ENCODE data around the gene CD7.
A peak's percentile ranks its signal among the peaks of the same experiment; 100 is the strongest.

The CD7 gene

DNA sequence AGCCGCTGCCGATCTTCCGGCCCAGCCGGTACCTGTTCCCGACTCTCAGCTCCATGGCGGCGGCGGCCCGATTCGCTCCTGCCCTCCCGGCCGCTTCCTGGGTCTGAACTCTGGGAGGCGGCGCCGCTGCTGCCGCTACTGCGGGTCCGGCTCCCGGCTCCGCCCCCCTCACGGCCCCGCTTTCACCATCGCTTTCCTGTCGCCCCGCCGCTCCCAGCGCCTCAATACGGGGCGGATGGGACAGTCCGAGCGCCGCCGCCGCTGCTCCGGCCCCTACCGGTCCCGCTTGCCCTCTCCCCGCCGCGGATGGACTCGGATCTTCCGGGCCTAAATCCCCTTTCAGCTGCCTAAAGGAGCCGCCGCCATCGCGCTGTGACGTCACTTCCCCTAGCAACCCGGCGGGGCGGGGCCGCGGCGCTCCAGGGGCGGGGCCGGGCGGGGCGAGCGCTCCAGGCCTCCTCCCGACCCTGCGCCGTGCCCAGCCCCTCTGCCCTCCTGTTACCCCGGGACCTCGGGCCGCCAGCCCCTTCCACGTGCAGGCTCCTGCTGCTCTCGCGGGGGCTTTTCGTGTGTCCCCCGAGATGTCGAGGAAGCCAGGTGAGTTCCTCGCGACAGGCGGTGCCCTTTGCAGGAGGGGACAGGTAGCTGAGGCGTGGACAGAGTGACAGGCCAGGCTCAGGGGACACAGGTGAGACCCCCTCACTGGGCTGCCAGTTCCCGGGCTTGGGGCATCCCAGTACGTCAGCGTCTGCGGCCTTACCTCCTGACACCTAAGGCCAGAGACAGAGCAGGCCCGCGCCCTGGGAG, 43.9 kb downstream of the CD7 start, which contains the start of gene CSNK1D:
Gene CSNK1D (minus strand): TSS at position 374 of the 807 bp plus-strand sequence. CDS start 319 bp downstream, at position 55.
- peaks cover 40% of the 10 kb centered on the region for H3K36me3 ChIP-seq (ENCODE audit: low read depth)
- H3K9me3 ChIP-seq (ENCODE audit: severe bottlenecking), result no peaks in the 10 kb centered on the region
- peak; percentile 73 for ATAC-seq (ENCODE audit: low read depth)
- peak within 1 kb of the TSS; percentile 92 for H3K27ac ChIP-seq (ENCODE audit: poor library complexity, severe bottlenecking)
- peaks cover 31% of the 10 kb centered on the region for H3K4me1 ChIP-seq (ENCODE audit: insufficient read depth, poor library complexity, severe bottlenecking)
- TF ChIP-seq, protein P1, sequence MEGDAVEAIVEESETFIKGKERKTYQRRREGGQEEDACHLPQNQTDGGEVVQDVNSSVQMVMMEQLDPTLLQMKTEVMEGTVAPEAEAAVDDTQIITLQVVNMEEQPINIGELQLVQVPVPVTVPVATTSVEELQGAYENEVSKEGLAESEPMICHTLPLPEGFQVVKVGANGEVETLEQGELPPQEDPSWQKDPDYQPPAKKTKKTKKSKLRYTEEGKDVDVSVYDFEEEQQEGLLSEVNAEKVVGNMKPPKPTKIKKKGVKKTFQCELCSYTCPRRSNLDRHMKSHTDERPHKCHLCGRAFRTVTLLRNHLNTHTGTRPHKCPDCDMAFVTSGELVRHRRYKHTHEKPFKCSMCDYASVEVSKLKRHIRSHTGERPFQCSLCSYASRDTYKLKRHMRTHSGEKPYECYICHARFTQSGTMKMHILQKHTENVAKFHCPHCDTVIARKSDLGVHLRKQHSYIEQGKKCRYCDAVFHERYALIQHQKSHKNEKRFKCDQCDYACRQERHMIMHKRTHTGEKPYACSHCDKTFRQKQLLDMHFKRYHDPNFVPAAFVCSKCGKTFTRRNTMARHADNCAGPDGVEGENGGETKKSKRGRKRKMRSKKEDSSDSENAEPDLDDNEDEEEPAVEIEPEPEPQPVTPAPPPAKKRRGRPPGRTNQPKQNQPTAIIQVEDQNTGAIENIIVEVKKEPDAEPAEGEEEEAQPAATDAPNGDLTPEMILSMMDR (IDR thresholded peaks at IDR 0.05; ENCODE audit: poor library complexity, severe bottlenecking), result no peak
- peak within 1 kb of the TSS; percentile 55 for H3K4me3 ChIP-seq (ENCODE audit: severe bottlenecking)
- peak; percentile 91 for DNase-seq (ENCODE audit: low spot score)
- no peaks in the 10 kb centered on the region for H3K27me3 ChIP-seq (ENCODE audit: insufficient read depth, poor library complexity, severe bottlenecking)

DNA sequence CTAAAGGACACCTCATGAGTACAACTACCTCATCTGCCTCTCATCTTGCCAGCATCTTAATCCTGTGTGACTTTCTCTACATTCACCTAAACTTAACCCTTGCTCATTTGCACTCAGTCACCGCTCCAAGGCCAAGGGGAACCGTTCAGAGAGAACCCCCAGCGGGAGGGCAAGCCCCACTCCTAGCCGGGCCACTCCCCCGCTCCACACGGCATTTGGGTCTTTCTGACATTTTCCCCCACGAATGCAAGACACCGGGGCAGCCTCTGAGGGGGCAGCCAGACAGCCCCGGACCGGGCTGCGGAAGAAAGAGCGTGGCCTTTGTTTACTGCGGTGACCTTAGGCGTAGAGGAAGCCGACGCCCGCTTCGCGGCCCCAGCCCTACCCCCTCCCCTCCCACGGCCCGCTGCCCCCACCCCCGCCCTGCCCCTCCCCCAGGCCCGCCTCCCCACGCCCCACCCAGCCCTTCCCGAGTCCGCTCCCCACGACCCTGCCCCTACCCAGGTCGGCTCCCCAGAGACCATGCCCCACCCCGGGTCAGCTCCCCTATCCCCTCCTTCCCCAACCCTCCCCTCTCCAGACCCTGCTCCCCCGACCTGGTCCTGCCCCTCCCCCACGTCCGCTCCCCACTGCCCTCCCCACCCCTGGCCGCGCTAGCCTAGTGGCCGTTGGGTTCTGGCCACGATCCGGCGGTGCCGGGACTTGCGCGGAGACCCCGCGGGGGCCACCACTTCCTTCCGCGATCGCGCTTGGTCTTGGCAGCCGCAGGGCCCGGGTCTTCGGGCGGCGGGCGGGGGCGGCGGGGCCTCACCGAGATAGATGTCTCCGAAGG, 44.7 kb downstream of the CD7 start:
- peaks cover 39% of the 10 kb centered on the region for H3K4me1 ChIP-seq (ENCODE audit: insufficient read depth, poor library complexity, severe bottlenecking)
- no peak for DNase-seq (ENCODE audit: low spot score)
- H3K27me3 ChIP-seq (ENCODE audit: insufficient read depth, poor library complexity, severe bottlenecking), result no peaks in the 10 kb centered on the region
- no peak for ATAC-seq (ENCODE audit: low read depth)
- H3K36me3 ChIP-seq (ENCODE audit: low read depth), result peaks cover 43% of the 10 kb centered on the region
- H3K4me3 ChIP-seq (ENCODE audit: severe bottlenecking), result peak overlapping the region; percentile 55
- peak overlapping the region; percentile 92 for H3K27ac ChIP-seq (ENCODE audit: poor library complexity, severe bottlenecking)
- TF ChIP-seq, protein P1 (IDR thresholded peaks at IDR 0.05; ENCODE audit: poor library complexity, severe bottlenecking), result no peak
- no peaks in the 10 kb centered on the region for H3K9me3 ChIP-seq (ENCODE audit: severe bottlenecking)

DNA sequence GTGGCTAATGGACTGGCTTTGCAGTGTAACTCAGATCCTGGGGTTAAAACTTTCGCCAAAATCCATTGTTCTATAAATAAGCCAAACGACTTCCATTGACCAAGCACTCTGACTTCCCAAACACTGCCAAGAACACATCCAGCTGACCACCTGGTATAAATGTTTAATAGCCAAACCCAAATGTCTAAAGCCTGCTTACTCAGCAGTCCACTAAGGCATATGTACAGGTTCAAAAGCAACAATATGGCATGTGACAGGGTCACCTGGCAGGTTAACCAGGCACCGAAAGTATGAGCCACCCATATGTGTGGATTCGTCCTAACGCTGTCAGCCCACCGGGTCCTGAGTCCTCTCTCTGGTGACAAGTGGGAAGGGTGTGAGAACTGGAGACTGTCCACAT, 46.0 kb downstream of the CD7 start:
- TF ChIP-seq, protein P1 (IDR thresholded peaks at IDR 0.05; ENCODE audit: poor library complexity, severe bottlenecking), result no peak
- peak overlapping the region; percentile 92 for H3K27ac ChIP-seq (ENCODE audit: poor library complexity, severe bottlenecking)
- peaks cover 53% of the 10 kb centered on the region for H3K36me3 ChIP-seq (ENCODE audit: low read depth)
- ATAC-seq (ENCODE audit: low read depth), result no peak
- no peaks in the 10 kb centered on the region for H3K9me3 ChIP-seq (ENCODE audit: severe bottlenecking)
- DNase-seq (ENCODE audit: low spot score), result no peak
- peaks cover 47% of the 10 kb centered on the region for H3K4me1 ChIP-seq (ENCODE audit: insufficient read depth, poor library complexity, severe bottlenecking)
- H3K4me3 ChIP-seq (ENCODE audit: severe bottlenecking), result no peak overlapping the region
- no peaks in the 10 kb centered on the region for H3K27me3 ChIP-seq (ENCODE audit: insufficient read depth, poor library complexity, severe bottlenecking)

DNA sequence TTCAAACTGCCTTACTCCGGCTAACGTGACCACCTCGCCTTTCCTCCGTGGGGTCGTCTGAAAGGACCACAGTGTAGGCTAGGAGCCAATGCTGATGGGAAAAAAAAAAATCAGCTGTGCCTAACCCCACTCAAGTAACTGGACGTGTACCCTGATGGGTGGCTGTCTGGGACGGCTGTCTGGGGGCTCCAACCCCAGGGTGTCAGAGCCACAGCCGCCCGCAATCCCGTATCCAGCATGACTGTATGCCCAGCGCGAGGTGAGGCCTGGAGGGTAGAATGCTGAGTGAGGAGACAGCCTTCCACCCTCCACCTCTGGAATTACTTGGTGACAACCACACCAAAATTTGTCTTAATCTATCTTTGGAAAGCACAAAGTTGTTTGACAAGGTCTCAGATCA, 46.8 kb downstream of the CD7 start:
- peaks cover 61% of the 10 kb centered on the region for H3K36me3 ChIP-seq (ENCODE audit: low read depth)
- no peak overlapping the region for H3K4me3 ChIP-seq (ENCODE audit: severe bottlenecking)
- TF ChIP-seq, protein P1 (IDR thresholded peaks at IDR 0.05; ENCODE audit: poor library complexity, severe bottlenecking), result no peak
- no peaks in the 10 kb centered on the region for H3K27me3 ChIP-seq (ENCODE audit: insufficient read depth, poor library complexity, severe bottlenecking)
- DNase-seq (ENCODE audit: low spot score) (no peak), ATAC-seq (ENCODE audit: low read depth) (no peak)
- no peaks in the 10 kb centered on the region for H3K9me3 ChIP-seq (ENCODE audit: severe bottlenecking)
- H3K4me1 ChIP-seq (ENCODE audit: insufficient read depth, poor library complexity, severe bottlenecking), result peaks cover 47% of the 10 kb centered on the region
- peak overlapping the region; percentile 92 for H3K27ac ChIP-seq (ENCODE audit: poor library complexity, severe bottlenecking)
